Prostate gland (tissue), 2 donors: ENCODE data around the gene MAP9.
A peak's percentile ranks its signal among the peaks of the same experiment; 100 is the strongest.

Source experiments
- POLR2A ChIP-seq: fragments of 450-650 bp; IDR thresholded peaks from one replicate; pipeline ENCODE4 v1.6.1; 2016; ENCODE audit warnings: antibody characterized with exemption, mild to moderate bottlenecking
- TF ChIP-seq, protein P1 (sequence below), 4 experiments: fragments of 200-600 bp in 2 of 4; fragments of 450-650 bp in 2 of 4; sonication (generic) in 2 of 4; IDR thresholded peaks; 1 replicate in 3 of 4; 2 replicates in 1 of 4; pipeline ENCODE4 v1.5.1; 2016 to 2019; ENCODE audit warnings: antibody characterized with exemption in 4 of 4, mild to moderate bottlenecking in 2 of 4, moderate library complexity in 2 of 4

DNA sequence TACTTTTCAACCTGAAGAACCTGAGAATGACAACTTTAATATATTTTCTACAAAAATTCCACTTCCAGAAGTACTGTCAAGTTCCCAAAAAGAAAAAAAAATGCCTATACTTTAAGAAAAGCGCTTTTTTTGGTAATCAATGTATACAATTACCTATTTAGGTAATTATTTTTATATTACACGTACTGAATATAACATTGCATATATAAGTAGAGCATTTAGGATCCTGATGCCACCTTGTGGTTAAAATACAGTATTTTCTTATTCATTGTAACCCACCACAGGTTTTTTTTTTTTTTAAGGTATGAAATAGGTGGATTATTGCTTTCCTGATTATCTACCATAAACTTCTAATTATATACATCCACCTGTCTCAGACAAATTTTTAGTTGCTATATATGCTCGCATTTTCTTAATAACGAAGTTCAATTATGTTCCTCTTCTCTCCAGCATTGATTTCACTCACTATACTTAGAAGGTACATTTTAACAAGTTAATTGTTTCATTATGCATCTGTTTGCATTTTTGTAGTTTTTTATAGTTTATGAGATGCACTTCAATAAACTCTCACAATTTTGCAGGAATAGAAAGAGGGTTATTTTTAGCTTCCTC lies 5.2 kb downstream of the MAP9 start:
- TF ChIP-seq, protein P1, sequence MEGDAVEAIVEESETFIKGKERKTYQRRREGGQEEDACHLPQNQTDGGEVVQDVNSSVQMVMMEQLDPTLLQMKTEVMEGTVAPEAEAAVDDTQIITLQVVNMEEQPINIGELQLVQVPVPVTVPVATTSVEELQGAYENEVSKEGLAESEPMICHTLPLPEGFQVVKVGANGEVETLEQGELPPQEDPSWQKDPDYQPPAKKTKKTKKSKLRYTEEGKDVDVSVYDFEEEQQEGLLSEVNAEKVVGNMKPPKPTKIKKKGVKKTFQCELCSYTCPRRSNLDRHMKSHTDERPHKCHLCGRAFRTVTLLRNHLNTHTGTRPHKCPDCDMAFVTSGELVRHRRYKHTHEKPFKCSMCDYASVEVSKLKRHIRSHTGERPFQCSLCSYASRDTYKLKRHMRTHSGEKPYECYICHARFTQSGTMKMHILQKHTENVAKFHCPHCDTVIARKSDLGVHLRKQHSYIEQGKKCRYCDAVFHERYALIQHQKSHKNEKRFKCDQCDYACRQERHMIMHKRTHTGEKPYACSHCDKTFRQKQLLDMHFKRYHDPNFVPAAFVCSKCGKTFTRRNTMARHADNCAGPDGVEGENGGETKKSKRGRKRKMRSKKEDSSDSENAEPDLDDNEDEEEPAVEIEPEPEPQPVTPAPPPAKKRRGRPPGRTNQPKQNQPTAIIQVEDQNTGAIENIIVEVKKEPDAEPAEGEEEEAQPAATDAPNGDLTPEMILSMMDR (IDR thresholded peaks at IDR 0.05) = peak in 3 of 4 experiments; percentile 25 to 36 (median 29)
- no peak for TF ChIP-seq POLR2A
